NT2/D1 (cell line): ENCODE data around the gene BEX4.

Experiments used
- YY1 ChIP-seq: IDR thresholded peaks from 2 replicates; pipeline ENCODE4 v1.6.1; 2011; ENCODE audit not compliant: insufficient read length, insufficient read depth
- ZNF274 ChIP-seq: IDR thresholded peaks from 2 replicates; pipeline ENCODE4 v1.6.1; 2011; ENCODE audit warnings: mild to moderate bottlenecking, low read depth, low read length

DNA sequence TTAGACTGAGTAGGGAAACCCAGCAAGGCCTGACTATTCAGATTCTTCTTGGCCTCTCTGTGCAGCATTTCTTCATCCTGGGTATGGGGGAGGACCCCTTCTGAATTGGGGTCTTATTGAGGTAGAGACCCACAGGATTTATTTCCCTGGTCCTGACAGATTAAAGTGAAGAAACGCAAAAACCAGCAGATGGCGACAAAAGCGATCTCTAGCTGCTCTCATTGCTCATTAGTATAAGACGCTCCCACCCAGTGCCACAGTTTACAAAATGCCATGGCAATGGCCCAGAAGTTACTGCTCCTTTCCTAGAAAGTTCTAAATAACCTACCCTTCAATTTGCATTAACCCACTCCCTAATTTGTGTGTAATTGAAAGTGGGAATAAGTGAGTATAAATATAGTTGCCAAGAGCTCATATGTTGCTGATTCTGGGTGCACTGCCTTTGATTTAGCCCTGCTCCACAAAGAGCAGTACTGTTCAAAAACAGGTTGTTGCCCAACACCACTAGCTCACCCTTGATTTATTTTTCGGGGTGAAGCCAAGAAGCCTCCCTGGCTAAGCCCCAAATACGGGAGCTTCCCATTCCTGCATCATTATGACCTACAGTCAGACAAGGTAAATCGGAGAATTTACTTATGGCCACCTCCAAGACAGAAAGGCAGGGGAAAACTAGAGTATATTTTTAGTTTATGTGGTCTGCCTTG lies 3.7 kb upstream of the BEX4 start:
- no peak for TF ChIP-seq ZNF274
- no peak for TF ChIP-seq YY1
